Muscle layer of duodenum (tissue), 2 donors: Measurements from ENCODE around the gene VWA3B.
"Not testable (repeated sequence)": the region's sequence is repeated elsewhere in the genome, so short reads cannot be mapped to it uniquely, and the experiment has no call there.

Experiments used
- H3K27ac ChIP-seq: one replicate; pipeline ENCODE4 v1.7.0; 2013; ENCODE audit warnings: mild to moderate bottlenecking, low read length
- H3K27me3 ChIP-seq: one replicate; pipeline ENCODE4 v1.7.0; 2013; ENCODE audit warnings: low read depth, mild to moderate bottlenecking, control low read depth, low read length
- H3K36me3 ChIP-seq, 2 donors: one replicate each; pipeline ENCODE4 v1.7.0; 2013; ENCODE audit warnings: low read length in 2 of 2, control low read depth in 1 of 2, mild to moderate bottlenecking in 1 of 2; ENCODE audit not compliant: insufficient read depth in 2 of 2, control insufficient read depth in 1 of 2
- H3K4me1 ChIP-seq, 2 donors: one replicate each; pipeline ENCODE4 v1.7.0; 2013; ENCODE audit warnings: low read length in 2 of 2, mild to moderate bottlenecking in 2 of 2, control low read depth in 1 of 2, moderate library complexity in 1 of 2; ENCODE audit not compliant: insufficient read depth in 2 of 2, control insufficient read depth in 1 of 2
- H3K4me3 ChIP-seq, 2 donors: one replicate each; pipeline ENCODE4 v1.7.0; 2013; ENCODE audit warnings: low read length in 2 of 2, low read depth in 1 of 2, mild to moderate bottlenecking in 1 of 2
- H3K9me3 ChIP-seq, 2 donors: one replicate each; pipeline ENCODE4 v1.7.0; 2013; ENCODE audit warnings: low read length in 2 of 2, control low read depth in 1 of 2, mild to moderate bottlenecking in 1 of 2; ENCODE audit not compliant: control insufficient read depth in 1 of 2
- donor health status: healthy.

VWA3B gene

DNA sequence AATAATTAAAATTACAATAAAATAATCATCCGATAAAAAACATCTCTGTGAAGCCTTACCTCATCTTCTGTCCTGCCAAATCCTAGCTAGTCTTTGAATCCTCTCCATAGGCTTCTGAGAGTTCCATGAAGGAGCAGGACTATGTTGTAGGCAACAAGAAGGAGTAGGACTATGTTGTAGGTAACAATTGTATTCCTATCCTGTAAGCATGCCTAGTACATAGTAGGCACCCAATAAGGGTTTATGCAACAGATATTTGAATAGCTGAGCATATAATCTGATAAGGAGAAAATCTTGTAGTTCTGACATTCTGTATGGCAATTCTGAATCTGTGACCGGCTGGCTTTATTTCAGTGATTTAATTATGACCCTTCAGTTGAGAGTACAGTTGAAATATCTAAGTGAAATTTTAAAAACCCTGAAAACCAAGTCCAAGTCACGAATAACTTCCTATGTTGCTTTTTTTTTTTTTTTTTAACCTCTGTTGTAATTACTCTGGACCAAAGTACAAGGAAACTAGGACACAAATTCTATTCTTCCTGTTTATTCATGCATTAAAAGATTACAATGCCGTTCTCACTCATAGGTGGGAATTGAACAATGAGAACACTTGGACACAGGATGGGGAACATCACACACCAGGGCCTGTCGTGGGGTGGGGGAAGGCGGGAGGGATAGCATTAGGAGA lies 27.8 kb downstream of the VWA3B start:
- H3K4me3 ChIP-seq: no peak overlapping the region
- no peaks in the 10 kb centered on the region for H3K4me1 ChIP-seq
- H3K9me3 ChIP-seq: no peaks in the 10 kb centered on the region
- no peaks in the 10 kb centered on the region for H3K27me3 ChIP-seq
- no peak overlapping the region for H3K27ac ChIP-seq
- H3K36me3 ChIP-seq: no peaks in the 10 kb centered on the region

DNA sequence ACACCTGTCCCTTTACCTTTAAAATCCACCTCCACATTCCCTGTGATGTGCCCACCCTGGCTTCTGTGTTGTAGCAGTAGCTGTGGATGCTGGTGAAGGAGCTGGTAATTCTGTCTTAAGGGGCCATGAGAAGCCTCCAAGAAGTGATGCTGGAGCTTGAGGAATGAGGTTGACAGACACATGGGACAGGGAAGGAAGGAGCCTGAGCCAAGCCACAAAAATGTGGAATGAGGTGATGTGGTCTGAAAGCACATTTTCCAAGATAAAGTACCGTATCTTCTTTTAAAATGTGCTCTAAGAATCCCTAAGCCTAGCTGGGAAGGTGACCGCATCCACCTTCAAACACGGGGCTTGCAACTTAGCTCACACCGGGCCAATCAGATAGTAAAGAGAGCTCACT lies 31.2 kb downstream of the VWA3B start:
- Histone ChIP-seq H3K27ac (no peak overlapping the region), H3K36me3 (no peaks in the 10 kb centered on the region), H3K27me3 (no peaks in the 10 kb centered on the region), H3K9me3 (no peaks in the 10 kb centered on the region), H3K4me1 (peaks cover 0 to 6% of the 10 kb centered on the region in 2 donors), H3K4me3 (no peak overlapping the region)

DNA sequence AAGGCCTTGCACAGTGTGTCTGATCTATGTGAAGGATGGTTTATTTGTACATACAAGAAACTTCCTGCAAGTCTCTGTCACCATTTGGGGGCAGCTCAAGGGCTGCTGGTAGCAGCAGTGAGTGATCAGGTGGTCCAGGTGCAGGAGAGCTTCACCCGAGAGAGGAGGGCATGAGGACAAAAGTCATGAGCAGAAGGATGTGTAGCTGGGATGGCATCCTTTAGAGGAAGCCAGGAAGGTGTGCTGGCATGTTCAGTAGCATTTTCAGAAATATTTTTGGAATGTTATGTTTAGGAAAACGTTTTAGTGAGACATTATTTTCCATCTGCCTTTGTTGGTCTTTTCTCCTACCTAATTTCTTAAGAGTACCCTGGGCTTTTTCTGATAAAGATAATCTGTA lies 31.9 kb downstream of the VWA3B start:
- H3K27ac ChIP-seq: no peak overlapping the region

DNA sequence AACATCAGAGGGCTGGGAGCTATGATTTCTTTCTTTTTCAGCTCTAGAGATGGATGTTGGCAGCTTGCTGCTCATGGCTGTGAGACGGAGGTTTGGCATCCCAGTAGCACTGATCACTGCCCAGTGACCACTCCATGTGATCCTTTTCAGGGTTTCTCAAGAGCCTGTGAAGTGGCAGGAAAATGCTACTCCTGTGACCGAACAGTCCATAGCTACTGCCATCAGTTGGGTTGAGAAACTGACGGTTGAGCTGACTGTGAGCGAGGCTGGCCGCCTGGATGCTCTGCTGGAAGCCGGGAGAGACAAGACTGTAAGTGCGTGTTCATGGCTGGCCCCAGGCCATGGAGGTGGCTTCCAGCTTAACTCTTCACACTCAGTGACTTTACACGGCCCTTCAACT lies 34.2 kb downstream of the VWA3B start:
- no peak overlapping the region for H3K27ac ChIP-seq
- no peaks in the 10 kb centered on the region for H3K36me3 ChIP-seq
- H3K9me3 ChIP-seq: no peaks in the 10 kb centered on the region
- H3K4me3 ChIP-seq: no peak overlapping the region
- H3K4me1 ChIP-seq: peaks cover 0 to 6% of the 10 kb centered on the region in 2 donors
- H3K27me3 ChIP-seq: no peaks in the 10 kb centered on the region

More for the DNA sequence above, 31.9 kb downstream of the VWA3B start:
- peaks cover 0 to 6% of the 10 kb centered on the region in 2 donors for H3K4me1 ChIP-seq
- H3K36me3 ChIP-seq: no peaks in the 10 kb centered on the region
- H3K4me3 ChIP-seq: no peak overlapping the region
- no peaks in the 10 kb centered on the region for H3K27me3 ChIP-seq
- H3K9me3 ChIP-seq: no peaks in the 10 kb centered on the region

DNA sequence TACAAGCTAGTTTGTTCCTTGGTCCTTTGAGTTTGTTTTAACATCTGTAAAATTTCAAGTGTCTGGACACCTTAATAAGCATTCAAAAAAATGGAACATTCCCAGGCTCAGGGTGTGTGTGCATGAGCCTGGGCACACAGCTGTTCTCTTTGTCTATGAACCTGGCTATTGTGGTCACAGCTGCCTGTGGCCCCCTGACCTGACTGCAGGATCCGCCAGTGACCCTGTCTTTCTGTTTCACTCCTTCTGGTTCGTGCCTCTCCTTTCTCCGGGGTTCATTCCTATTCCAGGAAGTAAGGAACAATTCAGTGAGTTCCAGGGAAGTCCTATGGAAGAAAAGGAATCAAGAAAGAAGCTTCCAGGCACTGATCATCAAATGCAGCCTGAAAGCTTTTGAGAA lies 35.6 kb downstream of the VWA3B start:
- no peaks in the 10 kb centered on the region for H3K27me3 ChIP-seq
- peaks cover 0 to 6% of the 10 kb centered on the region in 2 donors for H3K4me1 ChIP-seq
- no peaks in the 10 kb centered on the region for H3K9me3 ChIP-seq
- H3K36me3 ChIP-seq: no peaks in the 10 kb centered on the region
- H3K27ac ChIP-seq: no peak overlapping the region
- no peak overlapping the region for H3K4me3 ChIP-seq

DNA sequence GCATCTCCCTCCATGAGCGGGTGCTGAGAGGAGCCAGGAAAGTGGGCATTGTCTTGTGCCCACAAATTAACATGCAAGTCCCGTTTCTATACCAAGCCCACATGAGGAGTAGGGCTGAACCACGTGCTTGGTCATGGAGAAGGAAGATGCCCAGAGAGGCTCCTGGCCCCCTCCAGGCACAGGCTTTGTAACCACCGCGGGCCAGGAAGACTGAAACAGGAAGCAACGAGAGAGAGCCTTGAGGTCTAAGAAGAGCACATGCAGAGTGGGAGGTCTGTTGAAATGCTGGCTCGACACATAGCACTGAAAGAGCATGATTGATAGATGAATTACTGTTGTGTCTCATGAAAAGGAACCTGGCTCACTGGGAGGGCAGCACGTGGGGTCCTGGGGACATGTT lies 36.3 kb downstream of the VWA3B start:
- Histone ChIP-seq H3K36me3 (no peaks in the 10 kb centered on the region), H3K27ac (no peak overlapping the region), H3K4me1 (peaks cover 0 to 6% of the 10 kb centered on the region in 2 donors), H3K4me3 (no peak overlapping the region), H3K9me3 (no peaks in the 10 kb centered on the region), H3K27me3 (no peaks in the 10 kb centered on the region)

DNA sequence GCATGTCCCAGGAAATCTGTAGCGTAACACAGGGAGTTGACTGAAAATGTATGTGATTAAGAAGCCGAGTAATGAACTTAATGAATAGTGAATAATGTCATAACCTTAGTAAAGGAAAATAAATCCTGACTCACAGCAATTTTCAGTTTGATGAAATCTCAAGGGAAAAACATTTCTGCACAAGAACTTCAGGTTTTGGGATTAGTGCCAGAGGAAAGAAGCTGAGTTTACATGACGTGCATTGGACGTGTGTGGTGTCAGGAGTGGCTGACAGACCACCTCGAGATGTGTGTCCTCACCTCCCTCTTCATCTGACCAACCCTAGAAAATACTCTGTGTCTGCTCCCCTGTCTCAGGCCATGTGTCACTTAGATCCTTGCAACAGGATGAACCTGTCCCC lies 39.1 kb downstream of the VWA3B start:
- H3K36me3 ChIP-seq: no peaks in the 10 kb centered on the region
- H3K27ac ChIP-seq: no peak overlapping the region
- no peaks in the 10 kb centered on the region for H3K27me3 ChIP-seq
- H3K4me1 ChIP-seq: no peaks in the 10 kb centered on the region
- H3K9me3 ChIP-seq: no peaks in the 10 kb centered on the region
- no peak overlapping the region for H3K4me3 ChIP-seq

DNA sequence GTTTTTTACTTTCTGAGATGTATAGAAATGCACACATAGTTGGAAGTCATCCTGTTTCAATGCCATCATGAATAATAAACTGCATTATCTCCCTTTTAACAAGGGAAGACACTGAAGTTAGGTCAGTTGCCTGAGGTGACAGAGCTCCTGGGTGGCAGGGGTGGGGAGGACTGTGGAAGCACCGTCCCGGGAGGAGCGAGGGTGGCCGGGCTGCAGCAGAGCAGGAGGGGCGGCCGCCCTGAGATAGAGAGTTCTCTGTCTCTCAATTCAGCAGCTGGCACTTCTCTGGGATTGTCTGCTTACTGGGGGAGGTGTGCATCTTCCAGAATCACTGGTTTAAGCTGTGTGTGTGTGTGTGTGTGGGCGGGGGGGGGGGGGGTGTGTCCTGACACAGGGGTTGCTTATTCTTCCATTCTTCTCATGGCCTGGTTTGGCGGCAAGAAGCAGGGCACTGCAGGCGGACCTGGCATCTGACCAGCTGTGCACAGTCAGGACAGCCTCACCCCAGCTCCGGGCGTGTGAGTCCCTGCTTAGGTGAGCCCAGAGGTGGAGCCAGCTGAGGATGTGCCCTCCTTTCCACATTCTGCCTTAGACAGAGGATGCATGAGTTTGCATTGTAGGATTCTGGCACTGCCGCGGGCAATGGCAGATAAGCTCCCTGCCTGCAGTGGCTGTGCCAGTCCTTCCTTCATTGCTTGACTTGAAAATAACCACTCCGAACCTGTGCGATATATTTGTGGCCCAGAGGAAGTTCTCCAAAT lies 40.4 kb downstream of the VWA3B start:
- no peaks in the 10 kb centered on the region for H3K9me3 ChIP-seq
- no peak overlapping the region for H3K4me3 ChIP-seq
- H3K27me3 ChIP-seq: no peaks in the 10 kb centered on the region
- H3K4me1 ChIP-seq: no peaks in the 10 kb centered on the region
- H3K36me3 ChIP-seq: no peaks in the 10 kb centered on the region
- no peak overlapping the region for H3K27ac ChIP-seq

DNA sequence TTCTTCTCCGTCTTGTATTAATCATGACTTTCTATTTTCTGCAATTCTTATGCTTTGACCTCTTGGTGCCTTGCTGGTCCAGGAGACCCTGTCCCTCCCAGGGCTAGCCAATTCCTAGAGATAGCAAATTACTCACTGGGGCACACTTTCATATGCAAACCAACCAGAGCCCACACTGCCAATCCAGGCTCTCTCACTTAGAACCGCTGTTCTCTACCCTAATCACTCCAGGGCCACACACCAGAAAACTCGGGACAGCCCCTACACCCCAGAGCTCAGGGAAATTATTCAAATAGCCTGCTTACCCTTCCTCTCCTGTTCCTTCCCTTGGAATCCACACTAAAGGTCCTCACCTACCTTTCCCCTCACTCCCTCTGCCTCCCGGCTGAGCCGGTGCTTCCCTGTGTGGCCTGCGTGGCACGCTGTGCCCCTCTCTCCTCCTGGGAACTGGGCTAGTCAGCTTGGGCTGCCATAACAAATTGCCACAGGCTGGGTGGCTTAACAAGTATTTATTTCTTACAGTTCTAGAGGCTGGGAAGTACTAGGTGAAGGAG lies 41.7 kb downstream of the VWA3B start:
- Histone ChIP-seq H3K4me3 (no peak overlapping the region), H3K27ac (no peak overlapping the region), H3K9me3 (no peaks in the 10 kb centered on the region), H3K27me3 (no peaks in the 10 kb centered on the region), H3K4me1 (no peaks in the 10 kb centered on the region), H3K36me3 (no peaks in the 10 kb centered on the region)

DNA sequence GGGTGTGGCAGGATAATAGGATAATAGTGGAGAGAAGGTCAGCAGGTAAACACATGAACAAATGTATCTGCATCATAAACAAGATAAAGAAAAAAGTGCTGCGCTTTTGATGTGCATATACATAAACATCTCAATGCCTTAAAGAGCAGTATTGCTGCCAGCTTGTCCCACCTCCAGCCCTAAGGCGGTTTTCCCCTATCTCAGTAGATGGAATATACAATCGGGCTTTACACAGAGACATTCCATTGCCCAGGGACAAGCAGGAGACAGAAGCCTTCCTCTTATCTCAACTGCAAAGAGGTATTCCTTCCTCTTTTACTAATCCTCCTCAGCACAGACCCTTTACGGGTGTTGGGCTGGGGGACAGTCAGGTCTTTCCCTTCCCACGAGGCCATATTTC lies 43.1 kb downstream of the VWA3B start:
- H3K27ac ChIP-seq, H3K36me3 ChIP-seq, H3K4me1 ChIP-seq, H3K4me3 ChIP-seq, H3K9me3 ChIP-seq, H3K27me3 ChIP-seq: not testable (repeated sequence)

DNA sequence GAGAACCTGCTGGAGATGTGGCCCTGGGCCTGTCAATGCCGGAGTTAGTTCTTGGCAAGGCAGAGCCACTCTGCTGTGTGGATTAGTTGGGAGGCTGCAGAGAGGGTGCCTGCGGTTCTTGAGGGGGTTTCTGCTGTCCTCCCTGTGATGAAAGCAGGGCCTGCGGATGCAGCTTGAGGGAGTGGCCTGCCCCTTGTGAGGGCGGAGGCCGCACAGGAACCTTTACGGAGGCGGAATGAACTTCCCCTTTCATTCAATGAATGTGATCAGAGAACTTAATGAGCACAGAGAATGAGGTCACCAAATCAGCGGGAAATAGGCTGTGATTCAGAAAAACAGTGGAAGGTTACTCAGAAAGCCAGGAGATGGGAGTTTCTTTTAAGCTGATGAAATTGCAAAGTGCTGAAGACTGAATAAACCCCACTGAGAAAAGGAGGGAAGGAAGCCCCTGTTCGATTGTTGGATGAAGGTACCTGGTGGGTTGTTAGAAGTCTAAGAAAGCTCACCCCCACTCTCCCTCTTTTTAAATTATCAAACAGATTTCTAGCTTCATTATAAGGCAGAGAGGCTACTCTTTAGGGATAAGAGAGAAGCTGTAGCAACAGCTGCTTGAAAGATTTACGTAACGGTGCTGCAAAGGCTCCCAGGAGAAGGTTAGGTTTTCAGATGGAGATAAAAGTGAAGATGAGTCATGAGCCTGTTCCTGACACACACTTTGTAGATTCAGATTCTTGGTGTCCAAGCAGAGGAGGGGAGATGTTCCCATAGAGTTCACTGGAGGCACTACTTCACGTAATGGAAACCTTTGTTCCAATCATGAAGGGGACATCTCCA lies 47.4 kb downstream of the VWA3B start:
- no peaks in the 10 kb centered on the region for H3K9me3 ChIP-seq
- H3K4me3 ChIP-seq: no peak overlapping the region
- H3K27me3 ChIP-seq: no peaks in the 10 kb centered on the region
- no peak overlapping the region for H3K27ac ChIP-seq
- H3K36me3 ChIP-seq: no peaks in the 10 kb centered on the region
- no peaks in the 10 kb centered on the region for H3K4me1 ChIP-seq
